Erythroblast (primary cell): ENCODE data around the gene ARL5B.

Source experiments
- GATA1 ChIP-seq: IDR thresholded peaks from 2 replicates; pipeline ENCODE4 v1.6.1; 2011; ENCODE audit warnings: low read depth, mild to moderate bottlenecking, control low read depth, low read length, moderate library complexity
- POLR2A ChIP-seq: IDR thresholded peaks from 2 replicates; pipeline ENCODE4 v1.6.1; 2011; ENCODE audit warnings: mild to moderate bottlenecking, low read length

GRCh38 chr10:18668026-18668425, 8.8 kb downstream of the ARL5B start:
- TF ChIP-seq POLR2A (no peak), GATA1 (no peak)
